Measurements from ENCODE around the gene CHN2.

The CHN2 gene

GRCh38 chr7:29391262-29391661, 196.7 kb downstream of the CHN2 start (continued):
- no peak for TF ChIP-seq TCF4 (CRISPR knock-in tag; IDR thresholded peaks at IDR 0.05; ENCODE audit: borderline replicate concordance)
- TF ChIP-seq BACH2 (CRISPR knock-in tag; IDR thresholded peaks at IDR 0.05; ENCODE audit: borderline replicate concordance) = no peak
- no peak for TF ChIP-seq CSRNP3 (CRISPR knock-in tag; IDR thresholded peaks at IDR 0.05)
- TF ChIP-seq TSHZ2 (CRISPR knock-in tag; IDR thresholded peaks at IDR 0.05) = no peak
- no peak for TF ChIP-seq ZNF565 (CRISPR knock-in tag; conservative IDR thresholded peaks at IDR 0.05; ENCODE audit: low read depth)
- TF ChIP-seq TOX (CRISPR knock-in tag; IDR thresholded peaks at IDR 0.05; ENCODE audit: borderline replicate concordance) = no peak

- TF ChIP-seq CSRNP3 (CRISPR knock-in tag; IDR thresholded peaks at IDR 0.05) (no peak), ZFP3 (CRISPR knock-in tag; IDR thresholded peaks at IDR 0.05) (no peak), ZNF565 (CRISPR knock-in tag; conservative IDR thresholded peaks at IDR 0.05; ENCODE audit: low read depth) (no peak), ZNF70 (CRISPR knock-in tag; IDR thresholded peaks at IDR 0.05) (no peak), OSR1 (CRISPR knock-in tag; IDR thresholded peaks at IDR 0.05) (no peak), TSHZ2 (CRISPR knock-in tag; IDR thresholded peaks at IDR 0.05) (no peak), RARB (CRISPR knock-in tag; IDR thresholded peaks at IDR 0.05) (no peak), ZNF8 (CRISPR knock-in tag; IDR thresholded peaks at IDR 0.05) (no peak), TOX (CRISPR knock-in tag; IDR thresholded peaks at IDR 0.05; ENCODE audit: borderline replicate concordance) (no peak), CSDC2 (CRISPR knock-in tag; IDR thresholded peaks at IDR 0.05) (no peak), ESRRG (CRISPR knock-in tag; IDR thresholded peaks at IDR 0.05) (no peak), ZC3H10 (CRISPR knock-in tag; IDR thresholded peaks at IDR 0.05) (no peak), PPARA (CRISPR knock-in tag; IDR thresholded peaks at IDR 0.05; ENCODE audit: borderline replicate concordance) (no peak), ZFP30 (CRISPR knock-in tag; IDR thresholded peaks at IDR 0.05) (no peak), ARNTL (CRISPR knock-in tag; IDR thresholded peaks at IDR 0.05; ENCODE audit: borderline replicate concordance, low read depth) (no peak), ISL1 (CRISPR knock-in tag; IDR thresholded peaks at IDR 0.05) (no peak), BACH2 (CRISPR knock-in tag; IDR thresholded peaks at IDR 0.05; ENCODE audit: borderline replicate concordance) (no peak), POU6F1 (CRISPR knock-in tag; IDR thresholded peaks at IDR 0.05; ENCODE audit: borderline replicate concordance, low read depth) (no peak), TCF4 (CRISPR knock-in tag; IDR thresholded peaks at IDR 0.05; ENCODE audit: borderline replicate concordance) (no peak)
- ATAC-seq = no peak
These were observed 199.7 kb downstream of the CHN2 start for GRCh38 chr7:29394321-29394720.

GRCh38 chr7:29396563-29396962, 202.0 kb downstream of the CHN2 start:
- TF ChIP-seq CSRNP3 (CRISPR knock-in tag; IDR thresholded peaks at IDR 0.05) (no peak), ZNF8 (CRISPR knock-in tag; IDR thresholded peaks at IDR 0.05) (no peak), ARNTL (CRISPR knock-in tag; IDR thresholded peaks at IDR 0.05; ENCODE audit: borderline replicate concordance, low read depth) (no peak), ESRRG (CRISPR knock-in tag; IDR thresholded peaks at IDR 0.05) (no peak)
- ATAC-seq = no peak

Data from SK-N-SH treated with all-trans-retinoic acid at 6 μM for 48 hours (cell line).